Activated CD8-positive, alpha-beta T cell treated with anti-CD3 and anti-CD28 coated beads, Interleukin-2, amount 10 ng/mL, durations not matched to agents 7 days and 5 days (primary cell): ENCODE results near the gene ABLIM2. TPM values are rescaled to one million over a fixed set of nuclear protein-coding genes. Genes with fewer than 3 reads are reported as not detected.

ENCODE experiments used
- ATAC-seq: fragments of 150-1000 bp; cut with Tn5 transposase; one replicate; pipeline ENCODE4 v1.10.0; 2021; ENCODE audit warnings: moderate library complexity
- CTCF ChIA-PET: fragments of 350-600 bp; sonication (Branson Sonifier 250); formaldehyde crosslinking; loops from one replicate; lab custom pipeline; 2021; ENCODE audit warnings: antibody characterized with exemption; lab: Charles Lee
- POLR2A ChIA-PET: fragments of 350-600 bp; sonication (Branson Sonifier 250); formaldehyde crosslinking; loops from one replicate; lab custom pipeline; 2021; ENCODE audit warnings: antibody characterized with exemption; lab: Charles Lee
- DNase-seq: peaks from one replicate; pipeline ENCODE4 v3.0.0-alpha.2; 2020
- H3K27ac Mint-ChIP-seq: one replicate; pipeline ENCODE4 v1.8.0; 2021; ENCODE audit warnings: mild to moderate bottlenecking, mixed read lengths
- H3K27me3 Mint-ChIP-seq: one replicate; pipeline ENCODE4 v1.8.0; 2021; ENCODE audit warnings: low read depth, mixed read lengths
- H3K36me3 Mint-ChIP-seq: one replicate; pipeline ENCODE4 v1.8.0; 2021; ENCODE audit warnings: low read depth, mixed read lengths
- H3K4me1 Mint-ChIP-seq: one replicate; pipeline ENCODE4 v1.8.0; 2021; ENCODE audit warnings: low read depth, mixed read lengths
- H3K4me3 Mint-ChIP-seq: one replicate; pipeline ENCODE4 v1.8.0; 2021; ENCODE audit warnings: mild to moderate bottlenecking, mixed read lengths
- H3K9me3 Mint-ChIP-seq: one replicate; pipeline ENCODE4 v1.8.0; 2022; ENCODE audit warnings: mixed read lengths; ENCODE audit not compliant: insufficient read depth
- total RNA-seq, 2 experiments: library from RNA; stranded (reverse); gene quantifications; one replicate each; pipeline ENCODE4 v1.2.3, GENCODE V29; 2021

Gene ABLIM2
- total RNA-seq, 2 experiments from 2014 or later: 0.42 to 0.55 TPM

DNA sequence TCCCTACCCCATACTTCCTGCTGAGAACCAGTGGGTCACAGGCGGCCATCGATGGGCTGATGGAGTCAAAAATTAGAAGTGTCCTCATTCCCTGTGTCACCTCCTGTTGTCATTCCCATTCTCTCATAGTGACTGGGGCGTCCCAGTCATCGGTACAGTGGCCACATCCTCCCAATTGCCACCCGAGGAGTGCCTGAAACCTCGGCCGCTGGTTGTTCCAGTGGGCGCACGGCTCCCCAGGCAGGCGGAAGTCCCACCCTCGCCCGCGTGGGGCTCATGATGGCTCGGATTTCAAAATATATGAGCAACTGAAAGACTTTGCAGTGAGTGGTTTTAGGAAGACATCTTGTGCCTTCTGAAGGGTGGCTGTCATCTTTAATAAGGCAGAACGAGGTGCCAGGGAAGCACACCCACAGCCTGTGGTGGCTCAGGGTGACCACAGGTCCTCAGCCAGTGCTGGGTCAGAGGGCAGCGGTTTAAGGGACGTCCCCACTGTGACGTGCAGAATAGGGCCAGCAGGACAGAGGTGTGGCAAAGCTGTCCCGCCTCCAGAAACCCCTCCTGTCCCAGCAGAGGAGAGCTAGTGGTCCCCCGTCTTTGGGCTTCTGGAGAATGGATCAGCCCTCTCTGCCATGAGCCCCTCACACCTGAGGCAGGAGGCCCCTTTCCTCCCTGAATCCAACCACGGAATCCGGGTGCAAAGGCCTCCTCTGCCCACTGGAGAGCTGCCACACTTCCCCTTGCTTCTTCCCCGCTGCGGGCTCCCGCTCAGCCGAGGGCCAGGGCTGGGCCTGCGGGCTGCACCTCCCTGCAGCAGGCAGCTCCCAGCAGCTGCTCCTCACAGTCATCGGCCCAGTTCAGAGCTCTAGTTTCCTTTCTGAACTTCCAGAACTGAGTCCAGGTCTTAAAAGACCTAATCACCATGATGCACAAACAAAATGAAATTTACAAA lies 90.4 kb downstream of the ABLIM2 start:
- ChIA-PET POLR2A (no interaction called here), CTCF (no interaction called here)
- H3K4me3 Mint-ChIP-seq: no peak overlapping the region
- DNase-seq: no peak
- H3K9me3 Mint-ChIP-seq: peaks cover 4% of the 10 kb centered on the region
- H3K27ac Mint-ChIP-seq: no peak overlapping the region
- no peaks in the 10 kb centered on the region for H3K4me1 Mint-ChIP-seq
- H3K27me3 Mint-ChIP-seq: no peaks in the 10 kb centered on the region
- H3K36me3 Mint-ChIP-seq: peaks cover 1% of the 10 kb centered on the region
- no peak for ATAC-seq

DNA sequence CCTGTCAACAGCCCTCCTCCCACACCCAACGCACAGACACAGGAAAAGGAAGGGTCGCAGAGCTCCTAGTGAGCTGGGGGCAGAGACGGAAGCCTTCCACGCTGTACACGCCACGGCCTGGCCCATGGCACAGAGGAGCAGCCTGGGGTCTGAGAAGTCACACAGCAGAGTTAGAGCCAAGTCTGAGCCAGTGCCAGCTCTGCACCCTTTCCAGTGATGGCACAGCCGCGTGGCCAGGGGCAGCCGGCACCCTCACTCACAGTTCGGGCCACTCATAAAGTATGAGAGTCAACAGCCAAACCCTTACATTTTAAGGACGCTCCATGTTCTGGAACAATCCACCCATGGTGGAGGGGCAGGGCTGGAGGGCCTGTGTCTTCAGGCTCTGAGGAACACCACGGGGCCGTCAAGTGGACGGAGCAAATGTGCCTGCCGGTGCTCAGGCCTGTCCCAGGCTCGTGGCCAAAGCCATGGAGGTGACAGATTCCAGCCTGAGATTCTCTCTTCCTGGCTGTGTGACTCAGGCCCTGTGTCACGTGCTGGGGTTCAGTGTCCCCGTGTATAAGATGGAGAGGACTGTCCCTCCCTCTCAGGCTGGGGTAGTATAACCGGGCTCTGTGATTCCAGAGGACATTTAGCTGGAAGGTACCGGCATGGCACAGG lies 91.2 kb downstream of the ABLIM2 start:
- peaks cover 4% of the 10 kb centered on the region for H3K9me3 Mint-ChIP-seq
- H3K27me3 Mint-ChIP-seq: no peaks in the 10 kb centered on the region
- POLR2A ChIA-PET: no interaction called here
- peaks cover 2% of the 10 kb centered on the region for H3K36me3 Mint-ChIP-seq
- DNase-seq (no peak), ATAC-seq (no peak)
- no peak overlapping the region for H3K27ac Mint-ChIP-seq
- no peaks in the 10 kb centered on the region for H3K4me1 Mint-ChIP-seq
- no peak overlapping the region for H3K4me3 Mint-ChIP-seq
- CTCF ChIA-PET: no interaction called here

DNA sequence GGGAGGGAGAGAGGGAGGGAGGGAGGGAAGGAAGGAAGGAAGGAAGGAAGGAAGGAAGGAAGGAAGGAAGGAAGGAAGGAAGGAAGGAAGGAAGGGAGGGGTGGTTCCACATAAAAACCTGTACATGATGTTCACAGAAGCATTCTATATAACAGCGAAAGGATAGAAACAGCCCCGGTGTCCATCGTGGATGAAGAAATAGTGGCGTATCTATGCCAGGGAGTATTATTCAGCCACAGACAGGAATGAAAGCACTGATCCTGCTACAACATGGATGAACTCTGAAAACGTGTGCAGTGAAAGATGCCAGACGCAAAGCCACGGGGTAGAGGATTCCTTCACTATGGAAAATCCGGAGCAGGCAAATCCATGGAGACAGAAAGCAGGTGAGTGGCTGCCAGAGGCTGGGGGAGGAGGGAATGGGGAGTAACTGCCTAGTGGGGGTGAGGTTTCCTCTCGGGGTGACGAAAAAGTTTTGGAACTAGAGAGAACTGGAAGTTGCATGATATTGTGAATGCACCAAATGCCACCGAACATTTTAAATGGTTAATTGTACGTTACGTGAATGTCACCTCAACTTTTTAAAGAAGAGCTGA lies 92.2 kb downstream of the ABLIM2 start:
- CTCF ChIA-PET: no interaction called here

DNA sequence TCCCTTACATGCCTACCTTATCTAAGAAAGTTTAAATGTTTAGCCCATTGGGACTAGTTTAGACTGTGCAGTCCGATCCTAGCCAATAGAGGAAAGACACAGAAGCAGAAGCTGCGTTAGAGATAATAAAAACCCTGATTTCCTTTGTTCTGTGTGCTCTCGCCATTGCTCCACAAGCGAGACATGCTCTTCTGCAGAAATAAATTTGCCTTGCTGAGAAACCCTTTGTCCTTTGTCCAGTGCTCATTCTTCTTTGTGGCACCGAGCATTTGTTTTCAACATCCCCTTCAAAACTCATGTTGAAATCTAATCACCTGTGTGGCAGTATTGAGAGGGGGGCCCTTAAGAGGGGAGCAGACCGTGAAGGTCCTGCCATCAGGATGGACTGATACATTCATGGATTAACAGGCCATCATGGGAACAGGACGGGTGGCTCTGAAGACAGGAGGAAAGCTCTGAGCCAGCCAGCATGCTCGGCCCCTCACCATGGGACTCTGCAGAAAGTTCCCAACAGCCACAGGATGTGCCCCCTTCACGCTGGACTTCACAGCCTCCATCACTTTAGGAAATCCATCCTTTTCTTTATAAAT lies 94.5 kb downstream of the ABLIM2 start:
- Mint-ChIP-seq H3K36me3 (peaks cover 2% of the 10 kb centered on the region), H3K4me1 (no peaks in the 10 kb centered on the region), H3K27me3 (no peaks in the 10 kb centered on the region), H3K27ac (no peak overlapping the region), H3K9me3 (peaks cover 4% of the 10 kb centered on the region), H3K4me3 (no peak overlapping the region)
- ChIA-PET POLR2A (no interaction called here), CTCF (no interaction called here)
- no peak for DNase-seq
- no peak for ATAC-seq

More for the DNA sequence above, 92.2 kb downstream of the ABLIM2 start:
- Mint-ChIP-seq H3K27ac (no peak overlapping the region), H3K9me3 (peaks cover 4% of the 10 kb centered on the region), H3K4me3 (no peak overlapping the region), H3K4me1 (no peaks in the 10 kb centered on the region), H3K27me3 (no peaks in the 10 kb centered on the region), H3K36me3 (peaks cover 2% of the 10 kb centered on the region)
- POLR2A ChIA-PET: no interaction called here
- no peak for DNase-seq
- no peak for ATAC-seq

DNA sequence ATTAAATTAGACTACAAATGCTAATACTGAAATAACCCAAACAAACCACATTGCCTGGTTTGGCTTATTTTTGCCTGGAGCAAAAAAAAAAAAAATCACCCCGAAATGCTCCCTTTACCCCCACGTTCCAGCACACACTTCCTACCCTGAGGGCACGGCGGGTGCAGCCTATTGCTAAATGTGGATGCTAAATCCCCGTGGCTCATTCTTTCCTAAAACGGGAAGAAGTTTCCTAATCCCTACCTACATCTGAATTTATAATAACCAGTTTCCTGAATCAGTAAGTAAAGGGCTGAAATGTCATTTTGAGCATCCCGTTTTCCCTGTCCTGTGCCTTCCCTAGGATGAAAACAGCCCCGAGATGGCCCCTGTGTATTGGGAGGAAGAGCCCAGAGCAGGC lies 97.0 kb downstream of the ABLIM2 start:
- H3K27ac Mint-ChIP-seq: no peak overlapping the region
- no peaks in the 10 kb centered on the region for H3K27me3 Mint-ChIP-seq
- ChIA-PET CTCF (no interaction called here), POLR2A (no interaction called here)
- H3K4me3 Mint-ChIP-seq: no peak overlapping the region
- no peak for ATAC-seq
- peaks cover 2% of the 10 kb centered on the region for H3K36me3 Mint-ChIP-seq
- H3K9me3 Mint-ChIP-seq: peaks cover 4% of the 10 kb centered on the region
- no peak for DNase-seq
- H3K4me1 Mint-ChIP-seq: no peaks in the 10 kb centered on the region

DNA sequence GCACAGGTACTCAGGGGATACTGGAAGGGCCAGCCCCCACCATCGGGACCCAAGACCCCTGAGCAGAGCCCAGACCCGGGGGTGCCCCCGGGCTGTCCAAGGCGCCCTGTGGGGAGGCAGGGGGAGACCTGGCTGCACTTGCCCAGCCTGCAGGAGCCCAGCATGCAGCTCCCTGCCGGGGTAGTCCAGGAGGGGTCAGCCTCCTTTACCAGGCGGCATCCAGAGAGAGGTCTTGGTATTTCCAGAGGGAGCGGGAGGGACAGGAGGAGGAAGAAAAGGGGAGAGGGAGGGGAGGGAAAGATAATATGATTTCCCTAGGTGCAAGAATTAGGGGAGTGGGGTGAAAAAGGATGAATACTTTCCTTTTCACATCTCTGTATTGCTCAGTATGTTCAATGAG lies 97.5 kb downstream of the ABLIM2 start:
- no peaks in the 10 kb centered on the region for H3K27me3 Mint-ChIP-seq
- POLR2A ChIA-PET: no interaction called here
- no peak for ATAC-seq

DNA sequence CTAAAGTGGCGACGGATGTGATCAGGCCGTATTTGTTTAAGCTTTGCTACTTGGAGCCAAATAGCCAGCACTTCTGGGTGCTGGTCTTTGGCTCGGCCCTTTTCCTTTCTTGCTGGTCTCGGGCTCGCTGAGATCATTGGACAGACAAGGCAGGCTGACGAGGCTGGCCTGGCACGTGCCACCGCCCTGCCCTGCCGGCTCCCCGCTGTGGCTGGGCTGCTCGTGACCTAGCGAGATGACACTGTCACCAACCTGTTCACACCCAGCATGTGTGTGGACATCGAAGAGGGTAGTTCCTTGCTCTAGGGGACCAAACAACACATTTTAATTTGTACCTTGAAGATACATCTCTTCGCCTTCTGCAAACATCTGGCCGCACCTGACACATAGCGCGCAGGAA lies 98.0 kb downstream of the ABLIM2 start:
- ATAC-seq (no peak), DNase-seq (no peak)
- no peaks in the 10 kb centered on the region for H3K27me3 Mint-ChIP-seq
- no peak overlapping the region for H3K27ac Mint-ChIP-seq
- H3K4me1 Mint-ChIP-seq: no peaks in the 10 kb centered on the region
- no peak overlapping the region for H3K4me3 Mint-ChIP-seq
- peaks cover 2% of the 10 kb centered on the region for H3K36me3 Mint-ChIP-seq
- ChIA-PET CTCF (no interaction called here), POLR2A (no interaction called here)
- peaks cover 4% of the 10 kb centered on the region for H3K9me3 Mint-ChIP-seq

More for the DNA sequence above, 97.5 kb downstream of the ABLIM2 start:
- Mint-ChIP-seq H3K9me3 (peaks cover 4% of the 10 kb centered on the region), H3K4me1 (no peaks in the 10 kb centered on the region), H3K27ac (no peak overlapping the region), H3K36me3 (peaks cover 2% of the 10 kb centered on the region), H3K4me3 (no peak overlapping the region)
- no peak for DNase-seq
- CTCF ChIA-PET: no interaction called here

DNA sequence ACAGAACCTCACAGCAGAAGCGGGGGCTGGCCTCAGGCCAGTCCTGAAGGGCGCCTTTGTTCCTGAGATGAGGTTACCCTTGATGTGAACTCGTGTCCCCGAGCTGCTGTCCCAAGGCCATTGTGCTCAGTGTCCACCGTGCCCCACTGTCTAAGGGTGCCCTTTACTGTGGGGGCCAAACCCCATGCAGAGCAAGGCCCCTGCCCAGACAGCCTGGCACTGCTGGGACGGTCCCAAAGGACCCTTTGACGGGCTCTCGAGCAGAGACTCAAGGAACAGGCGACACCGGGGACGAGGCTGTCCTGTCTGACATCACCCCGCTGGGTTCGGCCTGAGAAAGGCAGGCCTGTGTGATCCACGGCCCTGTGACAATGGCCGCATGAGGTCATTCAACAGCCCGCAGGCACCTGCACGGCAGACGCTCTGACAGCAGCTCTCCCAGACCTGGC lies 100.6 kb downstream of the ABLIM2 start:
- Mint-ChIP-seq H3K27ac (no peak overlapping the region), H3K4me1 (no peaks in the 10 kb centered on the region), H3K27me3 (no peaks in the 10 kb centered on the region), H3K4me3 (no peak overlapping the region), H3K36me3 (no peaks in the 10 kb centered on the region), H3K9me3 (no peaks in the 10 kb centered on the region)
- DNase-seq (no peak), ATAC-seq (no peak)
- ChIA-PET CTCF (no interaction called here), POLR2A (no interaction called here)

DNA sequence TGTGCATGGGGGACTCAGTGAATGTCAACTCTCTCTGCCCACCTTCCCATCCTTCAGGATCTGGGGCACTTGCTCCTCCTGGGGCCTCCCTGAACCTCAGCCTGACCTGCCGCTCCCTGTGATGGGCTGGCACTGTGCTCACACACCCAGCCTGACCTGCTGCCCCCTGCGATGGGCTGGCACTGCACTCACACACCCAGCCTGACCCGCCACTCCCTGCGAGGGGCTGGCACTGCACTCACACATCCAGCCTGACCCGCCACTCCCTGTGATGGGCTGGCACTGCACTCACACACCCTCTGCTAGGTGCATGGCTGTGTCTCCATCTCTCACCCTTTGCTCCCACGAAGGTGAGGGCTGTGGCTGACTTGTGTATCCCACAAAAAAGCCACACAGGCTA lies 103.4 kb downstream of the ABLIM2 start:
- DNase-seq (no peak), ATAC-seq (no peak)
- Mint-ChIP-seq H3K27me3 (no peaks in the 10 kb centered on the region), H3K36me3 (no peaks in the 10 kb centered on the region), H3K4me1 (no peaks in the 10 kb centered on the region), H3K9me3 (no peaks in the 10 kb centered on the region), H3K27ac (no peak overlapping the region), H3K4me3 (no peak overlapping the region)
- ChIA-PET POLR2A (no interaction called here), CTCF (no interaction called here)

DNA sequence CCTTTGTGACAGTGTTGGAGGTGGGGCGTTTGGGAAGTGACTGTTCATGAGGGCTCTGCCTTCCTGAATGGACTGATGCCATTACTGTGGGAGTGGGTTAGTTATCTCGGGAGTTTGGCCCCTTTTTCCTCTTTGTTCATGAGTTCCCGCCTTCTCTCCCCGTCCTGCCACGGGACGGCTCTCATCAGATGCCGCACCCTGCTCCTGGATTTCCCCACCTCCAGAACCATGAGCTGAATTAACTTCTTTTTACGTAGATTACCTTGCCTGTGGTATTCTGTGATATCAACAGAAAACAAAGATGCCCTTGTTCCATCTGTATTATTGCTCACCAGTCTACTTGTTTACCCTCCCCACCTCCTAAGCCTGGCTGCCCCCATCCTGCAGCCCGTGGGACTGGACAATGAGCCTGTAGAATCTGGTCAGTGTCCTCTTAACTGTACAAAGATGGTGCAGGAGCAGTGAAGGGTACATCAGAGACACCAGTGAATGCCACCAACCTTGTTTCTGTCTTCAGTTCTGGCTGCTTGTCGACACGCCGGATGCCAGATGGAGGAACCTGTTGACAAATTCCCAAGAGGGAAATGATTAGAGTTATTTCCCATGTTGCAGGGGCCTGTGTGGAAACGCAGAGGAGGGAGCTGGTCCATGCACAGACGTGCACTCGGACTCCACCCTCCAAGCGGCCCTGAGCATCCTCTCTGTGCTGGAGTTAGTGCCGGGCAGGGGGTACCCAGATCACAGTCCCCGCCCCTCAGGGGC lies 104.7 kb downstream of the ABLIM2 start:
- POLR2A ChIA-PET: no interaction called here
- no peak overlapping the region for H3K27ac Mint-ChIP-seq
- CTCF ChIA-PET: no interaction called here

DNA sequence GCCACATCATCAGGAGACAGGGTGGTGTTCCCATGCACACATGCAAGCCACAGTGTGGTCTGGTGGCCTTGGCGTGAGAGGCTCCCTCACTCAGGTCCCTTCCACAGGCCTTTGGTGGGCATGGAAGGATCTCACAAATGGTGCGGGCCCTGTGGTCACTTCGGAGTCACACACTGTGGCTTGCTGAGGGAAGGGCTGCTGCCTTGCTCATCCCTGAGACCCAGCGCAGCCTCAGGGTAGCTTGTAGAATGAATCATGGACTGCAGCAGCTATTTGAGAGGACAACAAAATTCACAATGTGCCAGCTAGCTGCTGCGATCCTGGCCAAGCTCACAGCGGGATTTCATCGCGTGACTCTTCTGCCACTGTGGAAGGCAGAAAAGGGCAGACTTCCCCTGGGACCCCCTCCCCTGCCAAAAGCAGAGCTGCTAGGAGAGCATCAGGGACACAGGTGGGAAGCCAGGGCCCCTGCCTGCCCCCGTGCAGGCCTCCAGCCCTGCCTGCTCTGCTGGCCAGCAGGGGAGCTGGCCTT lies 106.4 kb downstream of the ABLIM2 start:
- ATAC-seq (no peak), DNase-seq (no peak)
- H3K9me3 Mint-ChIP-seq: no peaks in the 10 kb centered on the region
- no peaks in the 10 kb centered on the region for H3K4me1 Mint-ChIP-seq
- H3K27ac Mint-ChIP-seq: no peak overlapping the region
- CTCF ChIA-PET: no interaction called here
- no peaks in the 10 kb centered on the region for H3K27me3 Mint-ChIP-seq
- POLR2A ChIA-PET: no interaction called here
- no peaks in the 10 kb centered on the region for H3K36me3 Mint-ChIP-seq
- no peak overlapping the region for H3K4me3 Mint-ChIP-seq

More for the DNA sequence above, 104.7 kb downstream of the ABLIM2 start:
- ATAC-seq (no peak), DNase-seq (no peak)
- no peak overlapping the region for H3K4me3 Mint-ChIP-seq
- H3K9me3 Mint-ChIP-seq: no peaks in the 10 kb centered on the region
- no peaks in the 10 kb centered on the region for H3K36me3 Mint-ChIP-seq
- H3K4me1 Mint-ChIP-seq: no peaks in the 10 kb centered on the region
- no peaks in the 10 kb centered on the region for H3K27me3 Mint-ChIP-seq
